CD14-positive monocyte (primary cell): Measurements from ENCODE around the gene CXXC5. TPM values are rescaled to one million over a fixed set of nuclear protein-coding genes. Genes with fewer than 3 reads are reported as not detected.

Experiments
- DNase-seq, 3 donors: peaks; one replicate each; pipeline ENCODE4 v3.0.0-alpha.2; 2011 to 2022
- H2AFZ ChIP-seq: 2 replicates; pipeline ENCODE4 v1.6.0; 2012; ENCODE audit warnings: mild to moderate bottlenecking, low read depth, low read length, inconsistent platforms; ENCODE audit not compliant: insufficient read depth, poor library complexity, severe bottlenecking
- H3K27ac ChIP-seq, 2 donors: 1 replicate in 1 of 2; 2 replicates in 1 of 2; pipeline ENCODE4 v1.5.1; 2012 to 2013; ENCODE audit warnings: low read length in 2 of 2, control low read depth in 1 of 2, inconsistent platforms in 1 of 2, low read depth in 1 of 2, mild to moderate bottlenecking in 1 of 2
- H3K27me3 ChIP-seq, 2 donors: one replicate each; pipeline versions ENCODE4 v1.6.0 to v1.6.1; 2011 to 2013; ENCODE audit warnings: low read length in 2 of 2; ENCODE audit not compliant: control insufficient read depth in 2 of 2, insufficient read depth in 2 of 2
- H3K36me3 ChIP-seq, 2 donors: replicated peaks in 1 of 2; 1 replicate in 1 of 2; 2 replicates in 1 of 2; pipeline versions ENCODE4 v1.5.1 to v1.6.1; 2012 to 2013; ENCODE audit warnings: low read length in 2 of 2, control low read depth in 1 of 2, inconsistent platforms in 1 of 2, mild to moderate bottlenecking in 1 of 2; ENCODE audit not compliant: insufficient read depth in 2 of 2, control insufficient read depth in 1 of 2
- H3K4me1 ChIP-seq, 2 donors: 1 replicate in 1 of 2; 2 replicates in 1 of 2; pipeline versions ENCODE4 v1.5.1 to v1.6.1; 2012 to 2013; ENCODE audit warnings: low read length in 2 of 2, control low read depth in 1 of 2, inconsistent platforms in 1 of 2, mild to moderate bottlenecking in 1 of 2, moderate library complexity in 1 of 2; ENCODE audit not compliant: insufficient read depth in 2 of 2, control insufficient read depth in 1 of 2
- H3K4me2 ChIP-seq: replicated peaks from 2 replicates; pipeline ENCODE3; 2012; ENCODE audit warnings: low read length, moderate library complexity, mild to moderate bottlenecking; ENCODE audit not compliant: poor library complexity, severe bottlenecking; ENCODE audit errors: extremely low read depth
- H3K4me3 ChIP-seq, 3 experiments: fragments of 200-600 bp in 1 of 3; sonication (generic) in 1 of 3; replicated peaks in 1 of 3; 1 replicate in 2 of 3; 2 replicates in 1 of 3; pipeline ENCODE4 v1.5.1; 2011 to 2013; ENCODE audit warnings: low read length in 3 of 3, mild to moderate bottlenecking in 3 of 3, control low read depth in 2 of 3, low read depth in 2 of 3, inconsistent platforms in 1 of 3, moderate library complexity in 1 of 3
- H3K79me2 ChIP-seq: 2 replicates; pipeline ENCODE4 v1.6.0; 2012; ENCODE audit warnings: mild to moderate bottlenecking, control low read depth, inconsistent platforms, low read length, moderate library complexity; ENCODE audit not compliant: insufficient read depth
- H3K9ac ChIP-seq: 2 replicates; pipeline ENCODE4 v1.6.0; 2017; ENCODE audit warnings: low read length, mild to moderate bottlenecking; ENCODE audit not compliant: insufficient read depth, poor library complexity, severe bottlenecking
- H3K9me3 ChIP-seq, 2 donors: replicated peaks in 1 of 2; 1 replicate in 1 of 2; 2 replicates in 1 of 2; pipeline versions ENCODE4 v1.5.1 to v1.6.1; 2012 to 2013; ENCODE audit warnings: low read length in 2 of 2, control low read depth in 1 of 2; ENCODE audit not compliant: control insufficient read depth in 1 of 2, insufficient read depth in 1 of 2
- H4K20me1 ChIP-seq: 2 replicates; pipeline ENCODE4 v1.6.0; 2012; ENCODE audit warnings: mild to moderate bottlenecking, low read length, control low read depth, moderate library complexity; ENCODE audit not compliant: insufficient read depth
- H3K27ac Mint-ChIP-seq, 7 donors: one replicate each; pipeline ENCODE4 v1.8.0; 2020; ENCODE audit warnings: mild to moderate bottlenecking in 7 of 7, mixed read lengths in 7 of 7, moderate library complexity in 6 of 7, inconsistent platforms in 2 of 7
- H3K27me3 Mint-ChIP-seq, 3 donors: one replicate each; pipeline ENCODE4 v1.8.0; 2021 to 2022; ENCODE audit warnings: low read depth in 3 of 3, mild to moderate bottlenecking in 3 of 3, mixed read lengths in 3 of 3, moderate library complexity in 3 of 3, inconsistent platforms in 1 of 3
- H3K36me3 Mint-ChIP-seq, 2 donors: one replicate each; pipeline ENCODE4 v1.8.0; 2020; ENCODE audit warnings: mixed read lengths in 2 of 2, inconsistent platforms in 1 of 2, mild to moderate bottlenecking in 1 of 2
- H3K4me1 Mint-ChIP-seq: one replicate; pipeline ENCODE4 v1.8.0; 2020; ENCODE audit warnings: mild to moderate bottlenecking, mixed read lengths
- H3K4me3 Mint-ChIP-seq, 2 donors: one replicate each; pipeline ENCODE4 v1.8.0; 2020; ENCODE audit warnings: mild to moderate bottlenecking in 2 of 2, mixed read lengths in 2 of 2, moderate library complexity in 1 of 2
- H3K9me3 Mint-ChIP-seq, 7 donors: one replicate each; pipeline ENCODE4 v1.8.0; 2020 to 2022; ENCODE audit warnings: mixed read lengths in 7 of 7, mild to moderate bottlenecking in 6 of 7, moderate library complexity in 6 of 7, inconsistent platforms in 2 of 7
- CTCF ChIP-seq: fragments of 200-600 bp; IDR thresholded peaks from one replicate; pipeline ENCODE4 v1.8.0; 2022; ENCODE audit warnings: antibody characterized with exemption, mild to moderate bottlenecking
- WGBS: methylation state at CpG from one replicate; pipeline ENCODE4 v1.1.5; 2013; ENCODE audit warnings: missing lambda C conversion rate; ENCODE audit not compliant: insufficient coverage; 5-methylcytosine and 5-hydroxymethylcytosine counted together
- intact Hi-C, 2 donors: fragments of 100-400 bp; cut with micrococcal nuclease; formaldehyde crosslinking; loops; one replicate each; pipeline versions ENCODE4 v1.15.0 to v1.15.1; 2023
- polyA plus RNA-seq, 3 donors: library from polyadenylated mRNA; depleted of rRNA in 1 of 3; unstranded in 2 of 3; stranded (reverse) in 1 of 3; fragments of 300-500 nt in 2 of 3; fragments of >200 nt in 1 of 3; fragmentation: Illumina TruSeq in 2 of 3; gene quantifications; 1 replicate in 2 of 3; 2 replicates in 1 of 3; pipeline ENCODE4 v1.2.3, GENCODE V29; 2012 to 2021

CXXC5 gene
- polyA plus RNA-seq, 3 donors: 22.4 to 37.2 (median 33.7) TPM

GRCh38 chr5:139651853-139652787 lies 4.0 kb downstream of the CXXC5 start:
- peak overlapping the region; percentile 99 to 100 for H3K4me3 Mint-ChIP-seq
- peak overlapping the region; percentile 43 to 92 (median 66) for H3K27ac Mint-ChIP-seq
- peak overlapping the region in 1 of 3 experiments; percentile 89 for H3K4me3 ChIP-seq
- H4K20me1 ChIP-seq: peaks cover 55% of the 10 kb centered on the region
- peaks cover 53 to 65% of the 10 kb centered on the region in 2 donors for H3K4me1 ChIP-seq
- DNase-seq: peak; percentile 64 to 82 (median 67)
- H3K27me3 Mint-ChIP-seq: peaks cover 37 to 72% (median 47%) of the 10 kb centered on the region in 3 donors
- H3K4me2 ChIP-seq: peak overlapping the region; percentile 95
- peaks cover 65% of the 10 kb centered on the region for H3K79me2 ChIP-seq
- WGBS: 10% methylated on average over 2 of the region's 23 CpGs
- no peak for TF ChIP-seq CTCF
- H3K9me3 ChIP-seq: no peaks in the 10 kb centered on the region
- no peaks in the 10 kb centered on the region for H3K36me3 ChIP-seq
- peaks cover 21 to 31% of the 10 kb centered on the region in 2 donors for H3K36me3 Mint-ChIP-seq
- peaks cover 0 to 17% (median 3%) of the 10 kb centered on the region in 7 donors for H3K9me3 Mint-ChIP-seq
- peak overlapping the region in 1 of 2 donors; percentile 52 for H3K27ac ChIP-seq
- no peak overlapping the region for H3K9ac ChIP-seq
- peaks cover 60% of the 10 kb centered on the region for H3K4me1 Mint-ChIP-seq
- intact Hi-C loops: loop anchor here in 1 of 2 donors (1.0 to 2.0 kb wide), 2 partner anchors 8 to 13 kb away; no protein-coding TSS in a partner anchor
- H3K27me3 ChIP-seq: peaks cover 5 to 46% of the 10 kb centered on the region in 2 donors
- no peak overlapping the region for H2AFZ ChIP-seq

- Histone ChIP-seq H3K4me3 (peak overlapping the region in 1 of 3 experiments; percentile 89), H3K4me2 (peak overlapping the region; percentile 95), H4K20me1 (peaks cover 53% of the 10 kb centered on the region), H3K27ac (peak overlapping the region in 1 of 2 donors; percentile 52), H3K4me1 (peaks cover 53 to 65% of the 10 kb centered on the region in 2 donors), H3K27me3 (peaks cover 5 to 39% of the 10 kb centered on the region in 2 donors), H3K36me3 (no peaks in the 10 kb centered on the region), H2AFZ (no peak overlapping the region), H3K9ac (no peak overlapping the region), H3K9me3 (no peaks in the 10 kb centered on the region), H3K79me2 (peaks cover 70% of the 10 kb centered on the region)
- WGBS: no CpG with 5 or more reads among the region's 5 CpGs
- intact Hi-C loops: loop anchor here in 1 of 2 donors (1.0 kb wide), 1 partner anchor 7 kb away; no protein-coding TSS in a partner anchor
- H3K27ac Mint-ChIP-seq: peak overlapping the region; percentile 18 to 92 (median 66)
- H3K27me3 Mint-ChIP-seq: peaks cover 31 to 65% (median 48%) of the 10 kb centered on the region in 3 donors
- peak overlapping the region; percentile 99 to 100 for H3K4me3 Mint-ChIP-seq
- peaks cover 0 to 17% (median 3%) of the 10 kb centered on the region in 7 donors for H3K9me3 Mint-ChIP-seq
- H3K4me1 Mint-ChIP-seq: peaks cover 59% of the 10 kb centered on the region
- no peak for DNase-seq
- no peak for TF ChIP-seq CTCF
- peaks cover 21 to 35% of the 10 kb centered on the region in 2 donors for H3K36me3 Mint-ChIP-seq
These were observed 4.7 kb downstream of the CXXC5 start for GRCh38 chr5:139652788-139653241.
